ENCODE data around the gene NFX1. TPM values are rescaled to one million over a fixed set of nuclear protein-coding genes. Genes with fewer than 3 reads are reported as not detected.

NFX1 gene
- total RNA-seq: 14.5 and 17.7 TPM in 2 replicates

- DNase-seq: peak; percentile 99
Measured at GRCh38 chr9:33290247-33291030, at the start of gene NFX1. Gene NFX1 (plus strand): TSS chr9:33290516. CDS start chr9:33290573, 57 bp downstream.

- no peak for DNase-seq
Measured at GRCh38 chr9:33241298-33241697, 49.0 kb upstream of the NFX1 start.

- no peak for DNase-seq
Measured at GRCh38 chr9:33242609-33243134, 47.6 kb upstream of the NFX1 start.

GRCh38 chr9:33244137-33244784 is 46.1 kb upstream of the NFX1 start:
- DNase-seq: no peak

GRCh38 chr9:33245341-33245740 is 45.0 kb upstream of the NFX1 start:
- no peak for DNase-seq

GRCh38 chr9:33246269-33246860 is 44.0 kb upstream of the NFX1 start:
- DNase-seq: no peak

- no peak for DNase-seq
Measured at GRCh38 chr9:33248606-33249005, 41.7 kb upstream of the NFX1 start.

GRCh38 chr9:33249087-33249658 is 41.1 kb upstream of the NFX1 start:
- DNase-seq: no peak

- no peak for DNase-seq
Measured at GRCh38 chr9:33249983-33250382, 40.3 kb upstream of the NFX1 start.

- no peak for DNase-seq
Measured at GRCh38 chr9:33250458-33250995, 39.8 kb upstream of the NFX1 start.

- DNase-seq: no peak
Measured at GRCh38 chr9:33254211-33254610, 36.1 kb upstream of the NFX1 start.

- DNase-seq: no peak
Measured at GRCh38 chr9:33255014-33255413, 35.3 kb upstream of the NFX1 start.

GRCh38 chr9:33255471-33255870 is 34.8 kb upstream of the NFX1 start:
- no peak for DNase-seq

GRCh38 chr9:33256236-33256635 is 34.1 kb upstream of the NFX1 start:
- DNase-seq: no peak

- no peak for DNase-seq
Measured at GRCh38 chr9:33257276-33257675, 33.0 kb upstream of the NFX1 start.

GRCh38 chr9:33260372-33260771 is 29.9 kb upstream of the NFX1 start:
- no peak for DNase-seq

GRCh38 chr9:33263131-33264002 is 26.9 kb upstream of the NFX1 start:
- peak; percentile 74 for DNase-seq

- no peak for DNase-seq
Measured at GRCh38 chr9:33264003-33264472, 26.3 kb upstream of the NFX1 start.

- peak; percentile 99 for DNase-seq
Measured at GRCh38 chr9:33264473-33265177, 25.7 kb upstream of the NFX1 start, which contains the start of the genes BAG1 and CHMP5. Gene BAG1 (minus strand): TSS chr9:33264708. Gene CHMP5 (plus strand): TSS chr9:33265049. CDS start chr9:33265079, 30 bp downstream.

GRCh38 chr9:33265211-33265865 is 25.0 kb upstream of the NFX1 start:
- DNase-seq: peak; percentile 17

Data from dermis blood vessel endothelial cell (primary cell).